GM19023 (cell line): ENCODE results near the gene FAT1.
"Not testable (repeated sequence)": the region's sequence is repeated elsewhere in the genome, so short reads cannot be mapped to it uniquely, and the experiment has no call there.

Experiments used
- ATAC-seq: cut with Tn5 transposase; IDR thresholded peaks from one replicate; pipeline ENCODE4 v1.9.1; 2021; ENCODE audit warnings: mild to moderate bottlenecking, moderate library complexity; ENCODE audit not compliant: unreplicated experiment

The FAT1 gene, protein sequence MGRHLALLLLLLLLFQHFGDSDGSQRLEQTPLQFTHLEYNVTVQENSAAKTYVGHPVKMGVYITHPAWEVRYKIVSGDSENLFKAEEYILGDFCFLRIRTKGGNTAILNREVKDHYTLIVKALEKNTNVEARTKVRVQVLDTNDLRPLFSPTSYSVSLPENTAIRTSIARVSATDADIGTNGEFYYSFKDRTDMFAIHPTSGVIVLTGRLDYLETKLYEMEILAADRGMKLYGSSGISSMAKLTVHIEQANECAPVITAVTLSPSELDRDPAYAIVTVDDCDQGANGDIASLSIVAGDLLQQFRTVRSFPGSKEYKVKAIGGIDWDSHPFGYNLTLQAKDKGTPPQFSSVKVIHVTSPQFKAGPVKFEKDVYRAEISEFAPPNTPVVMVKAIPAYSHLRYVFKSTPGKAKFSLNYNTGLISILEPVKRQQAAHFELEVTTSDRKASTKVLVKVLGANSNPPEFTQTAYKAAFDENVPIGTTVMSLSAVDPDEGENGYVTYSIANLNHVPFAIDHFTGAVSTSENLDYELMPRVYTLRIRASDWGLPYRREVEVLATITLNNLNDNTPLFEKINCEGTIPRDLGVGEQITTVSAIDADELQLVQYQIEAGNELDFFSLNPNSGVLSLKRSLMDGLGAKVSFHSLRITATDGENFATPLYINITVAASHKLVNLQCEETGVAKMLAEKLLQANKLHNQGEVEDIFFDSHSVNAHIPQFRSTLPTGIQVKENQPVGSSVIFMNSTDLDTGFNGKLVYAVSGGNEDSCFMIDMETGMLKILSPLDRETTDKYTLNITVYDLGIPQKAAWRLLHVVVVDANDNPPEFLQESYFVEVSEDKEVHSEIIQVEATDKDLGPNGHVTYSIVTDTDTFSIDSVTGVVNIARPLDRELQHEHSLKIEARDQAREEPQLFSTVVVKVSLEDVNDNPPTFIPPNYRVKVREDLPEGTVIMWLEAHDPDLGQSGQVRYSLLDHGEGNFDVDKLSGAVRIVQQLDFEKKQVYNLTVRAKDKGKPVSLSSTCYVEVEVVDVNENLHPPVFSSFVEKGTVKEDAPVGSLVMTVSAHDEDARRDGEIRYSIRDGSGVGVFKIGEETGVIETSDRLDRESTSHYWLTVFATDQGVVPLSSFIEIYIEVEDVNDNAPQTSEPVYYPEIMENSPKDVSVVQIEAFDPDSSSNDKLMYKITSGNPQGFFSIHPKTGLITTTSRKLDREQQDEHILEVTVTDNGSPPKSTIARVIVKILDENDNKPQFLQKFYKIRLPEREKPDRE (N-terminal part only)

DNA sequence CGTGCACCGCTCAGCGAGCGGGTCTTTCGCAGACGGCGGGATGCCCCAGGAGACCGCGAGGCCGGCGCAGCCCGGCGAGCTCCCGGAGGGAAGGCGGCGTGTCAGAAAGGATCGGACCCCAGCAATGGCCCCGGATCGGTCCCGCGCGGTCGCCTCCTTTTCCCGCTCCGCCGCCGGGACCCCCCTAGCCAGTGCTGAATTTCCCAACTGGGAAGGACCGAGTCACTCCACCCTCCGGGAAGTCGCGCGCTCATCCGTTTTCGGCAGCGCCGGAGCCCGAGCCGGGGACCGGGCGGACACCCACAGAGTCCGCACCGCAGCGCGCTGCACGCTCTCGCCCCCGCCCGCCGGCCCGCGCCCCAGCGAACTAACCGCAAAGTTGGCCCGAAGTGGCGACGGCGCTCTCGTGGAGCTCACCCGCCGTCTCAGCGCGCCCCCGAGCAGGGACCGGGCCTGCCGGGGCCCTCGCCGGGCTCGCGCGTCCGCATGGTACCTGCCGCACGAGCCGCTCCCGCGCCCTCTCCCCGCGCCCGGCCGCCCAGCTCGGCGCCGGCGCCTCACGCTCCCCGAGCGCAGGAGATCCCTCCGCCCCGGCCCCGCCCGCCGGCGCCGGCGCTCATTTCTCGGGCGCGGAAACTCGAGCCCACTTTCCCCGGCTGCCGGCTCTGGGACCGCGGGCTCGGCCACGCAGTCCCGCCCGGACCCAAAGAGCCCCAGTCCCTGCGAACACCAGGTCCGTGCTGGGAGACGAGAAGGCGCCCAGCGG lies at the start of gene FAT1:
TSS of gene FAT1 (minus strand) at position 565 of the 766 bp plus-strand sequence. CDS start 14,029 bp downstream, outside the sequence.
- ATAC-seq, result no peak

DNA sequence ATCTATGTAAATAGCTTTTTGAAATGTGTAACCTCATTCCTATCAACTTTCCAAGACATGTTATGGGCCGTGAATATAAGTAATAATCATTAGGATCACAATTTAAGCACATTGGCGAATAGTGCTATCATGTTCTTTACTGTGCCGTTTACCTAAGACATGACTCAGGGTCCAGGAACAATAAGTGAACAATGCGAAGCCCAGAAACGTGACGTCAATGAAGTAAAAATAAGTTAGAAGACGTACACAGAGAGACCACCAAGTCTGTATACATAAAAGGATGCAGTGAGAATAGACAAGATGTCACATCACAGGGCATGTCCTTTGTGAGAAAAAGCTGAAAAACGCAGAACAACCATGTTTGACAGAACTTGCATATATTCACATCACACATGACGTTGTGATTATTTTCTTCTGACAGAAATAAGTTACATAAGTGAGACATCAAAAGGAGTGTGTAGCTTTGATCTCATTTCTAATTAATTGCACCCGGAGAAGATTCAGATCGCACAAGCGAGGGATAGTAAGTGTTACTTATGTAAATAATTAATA lies 49.4 kb upstream of the FAT1 start:
- ATAC-seq, result no peak

DNA sequence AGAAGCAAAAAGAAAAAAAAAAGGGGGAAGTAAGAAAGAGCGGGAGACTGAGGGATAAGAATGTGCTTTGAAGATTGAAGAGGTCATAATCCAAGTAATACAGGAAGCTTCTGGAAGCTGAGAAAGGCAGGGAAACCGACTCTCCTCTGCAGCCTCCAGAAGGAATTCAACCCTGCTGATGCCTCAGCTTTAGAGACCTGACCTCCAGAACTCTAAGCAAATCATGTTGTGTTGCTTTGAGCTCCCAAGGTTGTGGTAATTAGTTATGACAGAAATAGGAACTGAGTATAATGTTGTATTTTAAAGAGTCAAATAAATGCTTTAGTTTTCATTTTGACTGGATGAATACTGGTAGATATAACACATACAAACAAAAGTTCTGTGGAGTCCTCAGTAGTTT lies 48.0 kb upstream of the FAT1 start:
- no peak for ATAC-seq

DNA sequence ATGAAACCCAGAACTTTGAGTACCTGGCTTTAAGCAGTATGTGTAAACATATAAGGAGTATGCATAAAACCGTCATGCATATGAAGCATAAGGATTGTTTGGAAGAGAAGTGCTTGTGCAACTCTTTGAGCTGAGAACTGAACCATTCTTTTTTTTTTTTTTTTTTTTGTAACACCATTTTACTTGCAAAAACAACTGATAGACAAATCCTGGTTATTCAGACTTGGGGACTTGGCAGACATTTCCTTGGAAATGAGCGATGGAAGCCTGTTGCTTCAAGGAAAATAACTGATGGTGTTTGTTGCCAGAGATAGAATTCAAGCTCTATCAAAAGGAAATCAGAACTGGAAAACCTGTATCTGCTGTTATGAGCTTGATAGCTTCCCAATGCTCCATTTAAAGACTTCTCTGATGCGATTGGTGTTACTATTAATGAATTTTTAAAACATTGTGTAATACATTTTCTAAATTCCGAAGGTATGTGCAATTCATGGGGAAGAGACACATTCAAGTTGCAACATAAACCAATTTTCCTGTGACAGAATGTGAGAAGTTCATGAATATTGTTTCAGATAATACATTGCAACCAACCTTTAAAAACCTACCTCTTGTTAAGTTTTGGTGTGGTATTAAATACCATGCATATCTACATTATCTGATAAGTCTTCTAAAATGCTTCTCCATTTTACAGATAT lies 47.0 kb upstream of the FAT1 start:
- ATAC-seq, result no peak

DNA sequence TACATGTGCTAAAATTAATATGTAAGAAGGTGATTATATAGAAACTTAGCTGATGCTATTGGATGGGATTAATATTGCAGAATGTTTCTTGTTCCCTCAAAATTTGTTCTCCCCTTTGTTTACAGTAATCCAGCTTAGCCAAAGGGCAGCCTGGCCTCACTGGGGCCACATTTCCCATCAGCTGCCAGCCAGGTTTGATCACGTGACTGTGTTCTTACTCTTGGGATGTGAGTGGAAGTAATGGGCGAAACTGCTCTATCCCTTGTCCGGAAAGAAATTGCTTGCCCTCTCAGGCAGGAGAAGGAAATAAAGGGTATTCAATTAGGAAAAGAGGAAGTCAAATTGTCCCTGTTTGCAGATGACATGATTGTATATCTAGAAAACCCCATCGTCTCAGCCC lies 44.1 kb upstream of the FAT1 start:
- ATAC-seq, result no peak

DNA sequence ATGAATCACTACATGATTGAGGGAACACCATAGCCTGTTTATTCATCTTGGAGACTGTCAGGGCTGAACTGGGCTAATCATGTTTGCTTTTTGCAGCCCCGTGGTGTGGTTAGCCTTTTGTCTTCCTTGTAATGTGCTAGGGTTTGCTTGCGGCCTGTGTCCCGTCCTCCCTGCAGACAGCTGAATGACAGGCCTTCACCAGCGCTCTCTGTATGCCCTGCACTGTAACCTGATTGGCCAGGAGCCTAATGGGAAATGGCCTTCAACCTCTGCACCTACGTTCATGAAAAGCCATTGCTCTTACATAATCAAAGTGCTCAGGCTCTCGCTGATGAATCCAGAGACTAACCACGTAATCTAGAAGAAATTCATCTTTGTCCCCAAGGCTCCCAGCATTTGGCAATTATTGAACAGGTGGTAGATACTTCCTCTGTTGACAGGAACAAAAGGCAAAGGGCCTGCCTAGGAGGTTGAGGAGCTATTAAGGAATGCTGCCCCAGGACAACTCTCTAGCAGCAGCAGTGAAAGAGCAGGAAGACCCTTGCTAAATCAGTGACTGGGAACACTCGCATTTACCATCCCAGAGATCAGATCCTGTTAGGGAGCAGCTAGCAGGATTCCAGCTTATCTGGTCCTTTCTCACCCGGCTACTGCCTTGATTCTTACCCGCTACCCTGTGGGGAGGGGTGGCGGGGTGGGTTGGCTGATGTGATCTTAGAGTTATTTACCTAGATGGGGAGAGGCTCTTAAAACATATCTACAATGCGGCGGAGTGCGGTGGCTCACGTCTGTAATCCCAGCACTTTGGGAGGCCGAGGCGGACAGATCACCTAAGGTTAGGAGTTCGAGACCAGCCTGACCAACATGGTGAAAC lies 42.3 kb upstream of the FAT1 start:
- no peak for ATAC-seq

DNA sequence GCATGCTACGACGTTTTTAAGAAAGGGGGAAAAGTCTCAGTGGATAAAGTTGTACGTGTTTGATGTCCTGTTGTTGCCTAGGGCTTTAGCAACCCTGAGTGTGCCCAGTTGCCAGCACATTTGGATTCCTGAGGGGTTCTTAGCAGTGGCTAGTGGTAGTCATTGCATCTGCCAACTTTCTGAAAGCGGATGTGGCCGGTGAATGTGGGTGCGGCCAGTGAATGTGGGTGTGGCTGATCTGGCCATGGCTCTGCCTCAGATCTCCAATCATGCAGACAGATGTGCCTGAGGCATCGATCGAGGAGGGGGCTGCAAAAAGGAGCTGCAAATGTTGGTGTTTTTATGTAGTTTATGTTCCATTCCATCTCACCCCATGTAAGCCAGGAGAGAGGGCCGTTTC lies 41.5 kb upstream of the FAT1 start:
- no peak for ATAC-seq

DNA sequence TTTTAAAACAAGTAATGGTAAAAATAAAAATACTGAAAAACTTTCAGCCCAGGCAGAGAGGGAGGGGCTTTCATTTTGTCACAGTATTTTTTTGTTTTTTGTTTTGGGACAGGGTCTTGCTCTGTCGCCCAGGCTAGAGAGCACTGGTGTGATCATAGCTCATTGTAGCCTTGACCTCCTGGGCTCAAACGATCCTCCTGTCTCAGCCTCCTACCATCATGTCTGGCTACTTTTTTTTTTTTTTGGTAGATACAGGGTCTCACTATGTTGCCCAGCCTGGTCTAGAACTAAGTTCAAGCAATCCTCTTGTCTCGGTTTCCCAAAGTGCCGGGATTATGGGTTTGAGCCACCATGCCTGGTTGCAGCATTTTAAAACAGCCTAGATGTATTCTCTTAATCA lies 40.8 kb upstream of the FAT1 start:
- ATAC-seq, result no peak

DNA sequence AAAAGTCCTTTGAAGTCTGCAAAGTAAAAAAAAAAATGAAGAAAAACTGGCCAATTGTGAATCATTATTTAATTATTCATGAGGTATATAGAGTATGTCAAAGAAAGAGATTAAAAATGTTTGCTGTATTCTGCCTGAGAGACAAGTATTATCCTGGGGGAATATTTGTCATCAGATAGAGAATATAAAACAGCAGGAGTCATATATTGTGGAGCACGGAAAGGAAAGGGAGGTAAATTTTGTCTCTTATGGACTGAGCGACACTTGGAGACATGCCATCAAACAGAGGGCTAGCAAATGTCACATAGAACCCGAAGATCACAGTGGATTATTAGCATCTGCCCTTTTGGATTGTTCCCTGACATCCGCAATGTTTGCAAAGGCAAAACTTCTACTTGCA lies 39.2 kb upstream of the FAT1 start:
- no peak for ATAC-seq

DNA sequence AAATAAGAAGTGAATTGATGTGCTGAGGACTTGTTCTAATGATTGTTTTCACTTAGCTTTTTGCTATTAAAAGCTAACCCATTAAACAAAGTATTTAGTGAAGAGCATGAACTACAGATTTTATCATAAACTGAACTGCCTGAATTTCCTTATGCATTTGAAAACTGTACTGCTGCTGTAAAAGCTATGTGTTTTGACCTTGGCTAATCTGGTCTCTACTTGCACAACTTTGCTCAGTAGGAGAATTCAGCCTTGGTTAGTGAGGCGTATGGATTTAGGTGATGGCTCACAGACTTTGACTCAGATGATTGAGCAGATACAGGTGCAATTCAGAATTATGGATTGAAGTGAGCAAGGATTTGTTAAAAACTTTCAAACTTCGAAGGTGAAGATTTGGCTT lies 38.7 kb upstream of the FAT1 start:
- ATAC-seq, result no peak

DNA sequence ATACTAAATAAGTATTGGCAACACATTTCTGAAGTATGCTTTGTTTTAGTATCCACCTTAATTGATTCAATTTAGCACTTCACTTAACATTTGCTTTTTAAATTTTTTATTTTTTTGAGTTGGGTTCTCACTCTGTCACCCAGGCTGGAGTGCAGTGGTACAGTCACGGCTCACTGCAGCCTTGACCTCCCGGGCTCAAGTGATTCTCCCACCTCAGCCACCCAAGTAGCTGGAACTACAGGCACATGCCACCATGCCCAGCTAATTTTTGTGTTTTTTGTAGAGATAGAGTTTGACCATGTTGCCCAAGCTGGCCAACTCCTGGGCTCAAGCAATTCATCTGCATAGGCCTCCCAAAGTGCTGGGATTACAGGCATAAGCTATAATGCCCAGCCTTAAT lies 38.3 kb upstream of the FAT1 start:
- ATAC-seq, result not testable (repeated sequence)

DNA sequence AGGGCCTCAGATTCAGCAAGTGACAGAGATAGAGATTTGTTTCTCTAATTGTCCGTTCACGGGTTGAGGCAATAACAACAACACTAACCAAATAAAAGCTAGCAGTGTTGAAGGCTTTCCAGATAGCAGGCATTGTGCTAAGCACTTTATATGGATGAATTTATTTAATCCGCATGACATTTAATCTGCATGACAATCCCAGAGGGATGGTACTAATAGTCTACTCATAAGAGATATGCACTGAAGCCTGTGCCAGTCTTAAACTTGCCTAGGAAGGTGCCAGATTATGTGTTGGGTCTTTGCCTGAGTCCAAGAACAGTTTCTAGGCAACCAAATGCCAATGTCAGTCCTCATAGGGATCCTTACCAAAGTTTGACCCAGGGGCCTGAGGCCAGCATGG lies 37.7 kb upstream of the FAT1 start:
- ATAC-seq, result no peak

DNA sequence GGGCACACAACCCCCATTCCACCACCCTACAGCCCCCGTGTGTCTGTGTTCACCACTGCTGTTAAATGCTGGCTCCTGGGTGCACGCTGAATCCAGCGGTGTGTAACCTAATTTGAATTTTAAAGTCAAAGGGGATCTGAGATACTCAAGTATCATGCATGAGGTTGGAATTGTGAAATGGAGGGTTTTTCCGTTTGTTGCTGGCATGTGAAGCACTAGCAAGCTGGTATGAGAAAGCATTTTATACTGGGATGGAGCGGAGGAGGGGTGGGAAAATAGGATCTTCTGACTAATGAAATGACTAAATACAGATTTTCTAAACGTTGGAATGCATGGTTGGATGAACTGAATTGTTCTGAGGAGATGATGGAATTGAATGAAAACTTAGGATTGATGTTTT lies 36.9 kb upstream of the FAT1 start:
- ATAC-seq, result no peak

DNA sequence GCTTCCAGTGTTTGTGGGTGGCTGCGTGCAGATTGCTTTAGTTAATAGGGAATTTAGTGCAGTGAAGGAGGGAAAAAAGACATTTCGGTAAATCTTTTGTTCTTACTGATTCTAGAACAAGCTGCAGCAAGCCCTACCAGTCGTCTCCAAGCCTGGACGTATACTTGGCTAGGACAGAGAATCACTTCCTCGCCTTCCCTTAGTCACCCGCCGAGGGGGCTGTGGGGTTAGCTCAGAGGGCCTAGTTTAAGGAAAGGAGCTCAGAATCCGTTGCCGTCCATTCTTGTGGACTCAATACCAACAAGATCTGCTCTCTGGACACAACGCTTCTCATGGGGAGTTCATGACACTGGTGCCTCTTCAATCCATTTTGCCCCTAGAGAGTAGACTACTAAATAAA lies 36.3 kb upstream of the FAT1 start:
- no peak for ATAC-seq

DNA sequence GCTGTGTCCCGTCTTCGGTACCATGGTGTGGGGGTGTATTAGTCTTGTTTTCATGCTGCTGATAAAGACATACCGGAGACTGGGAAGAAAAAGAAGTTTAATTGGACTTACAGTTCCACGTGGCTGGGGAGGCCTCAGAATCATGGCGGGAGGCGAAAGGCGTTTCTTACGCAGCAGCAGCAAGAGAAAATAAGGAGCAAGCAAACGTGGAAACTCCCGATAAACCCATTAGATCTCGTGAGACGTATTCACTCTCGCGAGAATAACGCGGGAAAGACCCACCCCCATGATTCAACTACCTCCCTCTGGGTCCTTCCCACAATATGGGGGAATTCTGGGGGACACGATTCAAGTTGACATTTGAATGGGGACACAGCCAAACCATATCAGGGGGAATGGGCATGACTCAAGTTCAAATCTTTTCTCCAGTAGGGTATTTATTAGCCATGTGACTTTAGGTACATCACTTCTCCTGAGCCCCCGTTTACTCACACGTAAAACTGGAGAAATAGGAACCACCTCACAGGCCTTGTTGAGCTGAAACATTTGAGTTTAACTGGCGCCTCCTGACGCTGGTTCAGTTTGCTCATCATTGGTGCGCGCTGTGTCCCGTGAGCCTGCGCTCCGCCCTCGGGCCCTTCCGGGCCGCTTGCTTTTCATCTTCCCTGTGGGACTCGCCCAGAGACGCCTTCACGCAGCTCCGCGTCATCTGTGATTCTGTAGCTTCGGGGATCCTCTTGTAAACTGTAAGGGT lies 35.5 kb upstream of the FAT1 start:
- no peak for ATAC-seq

DNA sequence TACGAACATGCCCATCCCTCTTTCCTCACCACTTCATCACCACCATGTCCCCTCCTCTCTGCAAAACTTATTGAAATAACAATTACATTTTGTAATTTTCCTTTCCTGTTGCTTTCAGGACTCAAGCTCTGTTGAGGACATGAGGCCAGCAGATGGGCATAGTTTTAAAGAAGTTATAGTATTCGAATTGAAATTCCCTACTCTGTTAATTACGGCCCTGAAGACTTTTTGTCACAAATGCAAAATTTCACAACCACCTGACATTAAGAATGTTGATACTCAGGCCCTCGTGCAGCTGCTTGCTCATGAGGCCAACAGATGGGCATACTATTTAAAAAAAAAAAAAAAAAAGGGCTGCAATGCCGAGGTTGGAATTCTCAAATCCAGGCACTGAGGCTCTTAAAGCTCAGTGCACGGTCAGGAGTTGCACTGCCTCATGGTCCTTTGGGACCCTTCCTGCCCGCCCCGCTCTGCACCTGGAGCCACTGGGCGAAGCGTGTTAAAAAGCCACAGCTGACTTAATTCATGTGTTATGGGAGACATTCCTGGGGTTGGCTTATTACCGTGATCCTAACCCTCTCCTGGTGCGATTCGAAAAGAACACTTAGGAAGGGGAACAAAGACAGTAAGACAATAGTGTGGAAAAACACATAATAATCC lies 34.2 kb upstream of the FAT1 start:
- ATAC-seq, result no peak

DNA sequence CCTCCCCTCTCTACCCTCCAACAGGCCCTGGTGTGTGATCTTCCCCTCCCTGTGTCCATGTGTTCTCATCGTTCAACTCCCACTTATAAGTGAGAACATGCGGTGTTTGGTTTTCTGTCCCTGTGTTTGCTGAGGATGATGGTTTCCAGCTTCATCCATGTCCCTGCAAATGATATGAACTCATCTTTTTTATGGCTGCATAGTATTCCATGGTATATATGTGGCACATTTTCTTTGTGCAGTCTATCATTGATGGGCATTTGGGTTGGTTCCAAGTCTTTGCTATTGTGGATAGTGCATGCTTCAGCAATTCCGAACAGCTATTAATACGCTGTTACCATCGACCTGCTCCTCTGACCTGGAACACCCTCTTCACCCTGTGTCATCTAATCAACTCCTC lies 32.9 kb upstream of the FAT1 start:
- ATAC-seq, result not testable (repeated sequence)
